AG04450 (cell line): ENCODE data around the gene NFKBIE. TPM values are rescaled to one million over a fixed set of nuclear protein-coding genes. Genes with fewer than 3 reads are reported as not detected.

Source experiments
- CTCF ChIA-PET: fragments of 300-600, 350-600 bp; formaldehyde crosslinking; extraction: SDS; loops from one replicate; lab custom pipeline; 2022; ENCODE audit warnings: antibody characterized with exemption, inconsistent platforms; lab: Charles Lee
- POLR2A ChIA-PET: fragments of 350-600 bp; formaldehyde crosslinking; extraction: SDS; loops from one replicate; lab custom pipeline; 2021; ENCODE audit warnings: antibody characterized with exemption, inconsistent platforms; lab: Yijun Ruan, JAX
- DNase-seq: peaks from one replicate; pipeline ENCODE4 v3.0.0-alpha.2; 2011; ENCODE audit warnings: low read depth, low spot score
- H3K27ac ChIP-seq: one replicate; pipeline ENCODE4 v1.5.1; 2012; ENCODE audit warnings: low read depth, low read length, control low read depth
- H3K27me3 ChIP-seq: one replicate; pipeline ENCODE4 v1.6.0; 2012; ENCODE audit warnings: low read length; ENCODE audit not compliant: control insufficient read depth, insufficient read depth
- H3K4me3 ChIP-seq: 2 replicates; pipeline ENCODE4 v1.5.1; 2011; ENCODE audit warnings: mild to moderate bottlenecking, low read depth, low read length, control low read depth
- H3K9me3 ChIP-seq: 2 replicates; pipeline ENCODE4 v1.5.1; 2012; ENCODE audit warnings: low read length; ENCODE audit not compliant: control insufficient read depth, insufficient read depth
- polyA plus RNA-seq: library from polyadenylated mRNA; depleted of rRNA; stranded (reverse); fragments of >200 nt; gene quantifications from 2 replicates; pipeline ENCODE4 v1.2.3, GENCODE V29; 2011
- TF ChIP-seq, protein P1 (sequence below): IDR thresholded peaks from 2 replicates; pipeline ENCODE4 v1.5.1; 2011; ENCODE audit warnings: low read depth, low read length, control low read depth, inconsistent platforms

NFKBIE gene
- polyA plus RNA-seq, 1 experiment: 13.7 TPM

DNA sequence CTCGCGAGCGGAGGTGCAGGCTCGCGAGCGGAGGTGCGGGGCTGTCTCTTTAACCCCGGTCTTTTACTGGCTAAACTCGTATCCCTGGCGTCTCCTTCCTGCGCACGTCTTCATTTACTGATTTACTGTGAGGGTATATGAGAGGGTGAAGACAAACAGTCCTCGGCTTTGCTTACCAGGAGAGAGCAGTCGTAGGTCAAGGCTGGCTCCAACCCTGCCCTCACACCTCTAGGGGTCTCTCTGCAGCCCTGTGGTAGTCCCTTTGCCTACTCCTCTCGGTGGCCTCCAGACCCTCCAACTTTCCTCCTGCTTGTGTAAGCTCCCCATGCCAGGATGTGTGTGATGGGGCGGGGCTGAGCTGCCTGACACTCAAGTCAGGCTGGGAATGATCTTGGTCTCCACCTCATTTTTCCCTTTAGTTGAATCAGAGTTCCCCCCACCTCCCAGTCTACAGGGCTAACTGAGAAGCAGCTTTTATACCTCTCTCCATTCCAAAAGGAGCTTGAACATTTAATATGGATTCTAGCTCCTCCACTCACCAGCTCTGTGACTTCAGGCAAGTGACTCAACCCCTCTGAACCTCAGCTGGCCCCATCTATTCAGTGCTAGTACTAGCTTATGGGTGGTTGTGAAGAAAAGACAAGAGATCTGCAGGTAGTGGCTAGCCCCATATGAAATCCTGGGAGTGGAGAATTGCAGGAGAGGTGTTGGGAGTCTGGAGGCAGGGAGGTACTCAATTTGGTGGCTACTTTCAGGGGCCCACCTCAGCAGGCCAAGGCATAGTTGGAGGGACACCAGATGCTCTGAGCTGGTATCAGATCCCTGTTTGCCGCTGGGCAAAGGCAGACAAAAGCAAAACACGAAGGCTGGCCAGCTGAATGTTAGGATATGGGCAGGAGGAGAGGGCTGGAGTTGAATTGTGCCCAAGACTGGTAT is 41.1 kb downstream of the NFKBIE start:
- Histone ChIP-seq H3K27me3 (no peaks in the 10 kb centered on the region), H3K9me3 (no peaks in the 10 kb centered on the region), H3K4me3 (peak overlapping the region; percentile 64), H3K27ac (no peak overlapping the region)
- TF ChIP-seq, protein P1, sequence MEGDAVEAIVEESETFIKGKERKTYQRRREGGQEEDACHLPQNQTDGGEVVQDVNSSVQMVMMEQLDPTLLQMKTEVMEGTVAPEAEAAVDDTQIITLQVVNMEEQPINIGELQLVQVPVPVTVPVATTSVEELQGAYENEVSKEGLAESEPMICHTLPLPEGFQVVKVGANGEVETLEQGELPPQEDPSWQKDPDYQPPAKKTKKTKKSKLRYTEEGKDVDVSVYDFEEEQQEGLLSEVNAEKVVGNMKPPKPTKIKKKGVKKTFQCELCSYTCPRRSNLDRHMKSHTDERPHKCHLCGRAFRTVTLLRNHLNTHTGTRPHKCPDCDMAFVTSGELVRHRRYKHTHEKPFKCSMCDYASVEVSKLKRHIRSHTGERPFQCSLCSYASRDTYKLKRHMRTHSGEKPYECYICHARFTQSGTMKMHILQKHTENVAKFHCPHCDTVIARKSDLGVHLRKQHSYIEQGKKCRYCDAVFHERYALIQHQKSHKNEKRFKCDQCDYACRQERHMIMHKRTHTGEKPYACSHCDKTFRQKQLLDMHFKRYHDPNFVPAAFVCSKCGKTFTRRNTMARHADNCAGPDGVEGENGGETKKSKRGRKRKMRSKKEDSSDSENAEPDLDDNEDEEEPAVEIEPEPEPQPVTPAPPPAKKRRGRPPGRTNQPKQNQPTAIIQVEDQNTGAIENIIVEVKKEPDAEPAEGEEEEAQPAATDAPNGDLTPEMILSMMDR: no peak
- POLR2A ChIA-PET: interaction anchor here (0.8 to 3.8 kb wide), 3 partner anchors 10 to 72 kb away, joined by 3 to 23 read pairs (median 3); partner anchors contain the start of gene HSP90AB1
- CTCF ChIA-PET: interaction anchor here (0.5 to 8.8 kb wide), 7 partner anchors 11 to 131 kb away, joined by 3 to 83 read pairs (median 4); no protein-coding TSS in a partner anchor
- DNase-seq: no peak

DNA sequence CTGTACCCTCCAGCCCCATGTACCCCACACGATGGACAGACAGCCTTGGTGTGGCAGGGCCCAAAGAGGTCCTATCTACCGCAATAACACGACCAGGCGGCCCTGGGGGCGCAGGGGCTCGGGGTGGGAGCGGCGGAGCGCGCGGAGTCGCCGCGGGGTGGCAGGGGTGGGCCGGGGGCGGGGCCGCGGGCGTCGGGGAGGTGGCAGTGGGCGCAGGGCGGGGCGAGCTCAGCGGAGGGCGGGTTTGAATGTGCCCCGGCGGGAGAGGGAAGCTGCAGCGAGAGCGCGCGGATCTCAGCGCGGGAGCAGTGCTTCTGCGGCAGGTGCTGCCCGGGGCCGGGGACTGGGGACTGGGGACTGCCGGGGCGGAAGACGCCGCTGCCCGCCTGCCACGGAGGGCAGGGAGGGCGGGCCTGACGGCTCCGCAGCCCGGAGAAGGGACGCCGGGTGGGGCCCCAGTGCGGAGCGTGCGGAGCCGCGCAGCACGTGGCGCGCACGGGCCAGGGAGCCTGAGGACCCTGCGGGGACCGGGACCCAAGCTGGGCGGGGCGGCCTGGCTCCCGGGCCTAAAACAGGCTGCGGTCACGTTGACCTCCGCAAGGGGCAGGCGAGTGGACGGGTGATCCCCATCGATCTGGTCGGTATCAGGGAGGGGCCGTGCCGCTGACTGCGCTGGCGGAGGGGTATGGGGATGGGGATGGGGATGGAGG is 41.9 kb downstream of the NFKBIE start, which contains the start of gene SLC29A1:
Gene SLC29A1 (plus strand): TSS at position 277 of the 710 bp plus-strand sequence. CDS start 3,719 bp downstream, outside the sequence.
- peak within 1 kb of the TSS; percentile 64 for H3K4me3 ChIP-seq
- TF ChIP-seq, protein P1: peak; percentile 10; the same call in 1 of the 2 replicates
- no peak for DNase-seq
- H3K27ac ChIP-seq: no peak within 1 kb of the TSS
- H3K27me3 ChIP-seq: no peaks in the 10 kb centered on the region
- CTCF ChIA-PET: interaction anchor here (0.8 to 8.8 kb wide), 5 partner anchors 12 to 45 kb away, joined by 3 to 83 read pairs (median 5); no protein-coding TSS in a partner anchor
- POLR2A ChIA-PET: interaction anchor here (0.6 to 3.8 kb wide), 4 partner anchors 11 to 195 kb away, joined by 3 to 23 read pairs (median 3); partner anchors contain the start of gene HSP90AB1
- H3K9me3 ChIP-seq: no peaks in the 10 kb centered on the region

DNA sequence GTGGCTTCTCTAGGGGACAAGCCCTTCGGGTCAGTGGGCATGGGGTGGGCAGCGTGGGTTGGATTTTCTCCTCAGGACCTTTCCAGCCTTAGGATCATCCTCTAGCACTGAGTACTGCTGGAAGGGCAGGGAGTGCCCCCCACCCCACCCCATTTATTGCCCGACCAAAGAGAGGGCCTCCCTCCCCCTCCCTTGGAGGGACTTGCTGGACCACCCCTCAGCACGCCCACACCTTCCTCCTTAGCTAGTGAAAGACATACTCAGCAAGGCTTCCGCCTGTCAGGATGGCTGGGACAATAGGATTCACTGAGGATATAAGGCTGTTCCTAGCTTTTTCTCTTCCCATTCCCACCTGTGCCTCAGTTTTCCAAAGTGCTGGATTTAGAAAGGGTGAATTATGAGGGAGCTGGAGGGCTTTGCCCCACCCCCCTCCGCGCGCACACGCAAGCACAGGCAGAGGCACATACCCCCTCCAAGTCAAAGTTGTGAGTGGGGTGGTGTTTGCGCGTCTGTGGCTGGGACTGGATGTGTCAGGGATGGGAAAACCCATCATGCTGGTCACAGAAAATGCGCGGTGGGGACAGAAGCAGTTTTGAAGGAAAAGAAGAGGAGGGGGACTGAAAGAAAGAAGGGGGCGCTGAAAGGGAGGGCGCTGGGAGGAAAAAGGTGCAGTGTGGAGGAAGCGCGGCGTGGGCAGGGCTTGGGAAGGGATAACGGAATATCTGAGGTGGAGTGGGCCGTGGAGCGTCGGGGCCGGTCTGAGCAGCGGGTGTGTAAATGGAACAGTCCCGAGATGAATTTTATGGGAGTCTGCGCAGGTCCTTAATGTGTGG is 42.6 kb downstream of the NFKBIE start:
- H3K27me3 ChIP-seq: no peaks in the 10 kb centered on the region
- TF ChIP-seq, protein P1: no peak
- CTCF ChIA-PET: interaction anchor here (0.6 to 8.8 kb wide), 7 partner anchors 10 to 35 kb away, joined by 3 to 83 read pairs (median 5); no protein-coding TSS in a partner anchor
- POLR2A ChIA-PET: interaction anchor here (0.6 to 3.8 kb wide), 4 partner anchors 12 to 194 kb away, joined by 3 to 23 read pairs (median 3); partner anchors contain the start of gene HSP90AB1
- H3K4me3 ChIP-seq: peak overlapping the region; percentile 64
- DNase-seq: no peak
- no peaks in the 10 kb centered on the region for H3K9me3 ChIP-seq
- H3K27ac ChIP-seq: no peak overlapping the region

DNA sequence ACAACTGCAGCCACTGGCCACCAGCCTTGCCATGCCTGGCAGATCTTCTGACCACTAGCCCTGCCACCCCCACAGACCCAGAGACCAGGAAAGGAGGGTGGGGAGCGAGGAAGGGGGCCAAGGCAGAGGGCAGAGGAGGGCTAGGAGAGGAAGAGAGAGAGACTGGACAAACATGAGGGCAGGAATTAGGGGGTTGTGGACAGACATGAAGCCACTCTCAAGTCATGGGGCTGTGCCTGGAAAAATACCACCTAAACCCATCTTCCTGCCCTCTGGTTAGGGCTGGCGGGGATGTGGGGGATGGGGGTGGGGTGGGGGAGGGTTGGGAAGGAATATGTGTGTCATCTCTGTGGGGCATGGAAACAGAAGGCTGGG is 43.4 kb downstream of the NFKBIE start:
- DNase-seq: no peak
- POLR2A ChIA-PET: interaction anchor here (0.6 to 3.8 kb wide), 3 partner anchors 12 to 29 kb away, joined by 3 to 23 read pairs (median 4); partner anchors contain the start of gene HSP90AB1

More for the DNA sequence above, 43.4 kb downstream of the NFKBIE start:
- Histone ChIP-seq H3K4me3 (no peak overlapping the region), H3K27me3 (no peaks in the 10 kb centered on the region), H3K27ac (no peak overlapping the region), H3K9me3 (no peaks in the 10 kb centered on the region)
- TF ChIP-seq, protein P1: no peak
- CTCF ChIA-PET: interaction anchor here (0.6 to 8.8 kb wide), 13 partner anchors 9 to 858 kb away, joined by 3 to 83 read pairs (median 5); partner anchors contain the start of genes POLH and XPO5
